Superior temporal gyrus (tissue), 1 donor: ENCODE results near the gene PARVB.

Experiments used
- DNase-seq: peaks from one replicate; pipeline ENCODE4 v3.0.0-alpha.2; 2016; ENCODE audit errors: extremely low spot score

PARVB gene

GRCh38 chr22:44087089-44087430 is 63.0 kb downstream of the PARVB start:
- DNase-seq: no peak

GRCh38 chr22:44088976-44089570 is 65.0 kb downstream of the PARVB start:
- no peak for DNase-seq

GRCh38 chr22:44089717-44090570 is 65.8 kb downstream of the PARVB start:
- no peak for DNase-seq

- no peak for DNase-seq
These were observed 66.4 kb downstream of the PARVB start for GRCh38 chr22:44090571-44090905.

- DNase-seq: no peak
These were observed 67.1 kb downstream of the PARVB start for GRCh38 chr22:44091021-44091721.

GRCh38 chr22:44091751-44092150 is 67.6 kb downstream of the PARVB start:
- no peak for DNase-seq

- no peak for DNase-seq
These were observed 68.6 kb downstream of the PARVB start for GRCh38 chr22:44092636-44093220.

GRCh38 chr22:44093791-44094190 is 69.7 kb downstream of the PARVB start:
- no peak for DNase-seq

GRCh38 chr22:44094751-44095302 is 70.7 kb downstream of the PARVB start:
- DNase-seq: no peak

GRCh38 chr22:44096736-44097135 is 72.6 kb downstream of the PARVB start:
- DNase-seq: no peak

- DNase-seq: no peak
These were observed 73.3 kb downstream of the PARVB start for GRCh38 chr22:44097263-44098020.

GRCh38 chr22:44098021-44098739 is 74.1 kb downstream of the PARVB start:
- DNase-seq: no peak

- no peak for DNase-seq
These were observed 74.9 kb downstream of the PARVB start for GRCh38 chr22:44098966-44099530.

GRCh38 chr22:44099696-44100095 is 75.6 kb downstream of the PARVB start:
- no peak for DNase-seq

- DNase-seq: no peak
These were observed 76.3 kb downstream of the PARVB start for GRCh38 chr22:44100411-44100810.

- DNase-seq: no peak
These were observed 78.0 kb downstream of the PARVB start for GRCh38 chr22:44102121-44102520.

GRCh38 chr22:44102856-44103255 is 78.8 kb downstream of the PARVB start:
- no peak for DNase-seq

- no peak for DNase-seq
These were observed 79.8 kb downstream of the PARVB start for GRCh38 chr22:44103735-44104480.

- no peak for DNase-seq
These were observed 83.2 kb downstream of the PARVB start for GRCh38 chr22:44107340-44107739.

GRCh38 chr22:44108076-44108475 is 84.0 kb downstream of the PARVB start:
- no peak for DNase-seq
